ENCODE data around the gene PEX16. TPM values are rescaled to one million over a fixed set of nuclear protein-coding genes. Genes with fewer than 3 reads are reported as not detected.

The PEX16 gene
- total and polyA plus RNA-seq, 2 of the 13 experiments (the other 11 are each of a cell fraction or from before 2014, with no cell fraction given), result 12.5 to 21.8 TPM

DNA sequence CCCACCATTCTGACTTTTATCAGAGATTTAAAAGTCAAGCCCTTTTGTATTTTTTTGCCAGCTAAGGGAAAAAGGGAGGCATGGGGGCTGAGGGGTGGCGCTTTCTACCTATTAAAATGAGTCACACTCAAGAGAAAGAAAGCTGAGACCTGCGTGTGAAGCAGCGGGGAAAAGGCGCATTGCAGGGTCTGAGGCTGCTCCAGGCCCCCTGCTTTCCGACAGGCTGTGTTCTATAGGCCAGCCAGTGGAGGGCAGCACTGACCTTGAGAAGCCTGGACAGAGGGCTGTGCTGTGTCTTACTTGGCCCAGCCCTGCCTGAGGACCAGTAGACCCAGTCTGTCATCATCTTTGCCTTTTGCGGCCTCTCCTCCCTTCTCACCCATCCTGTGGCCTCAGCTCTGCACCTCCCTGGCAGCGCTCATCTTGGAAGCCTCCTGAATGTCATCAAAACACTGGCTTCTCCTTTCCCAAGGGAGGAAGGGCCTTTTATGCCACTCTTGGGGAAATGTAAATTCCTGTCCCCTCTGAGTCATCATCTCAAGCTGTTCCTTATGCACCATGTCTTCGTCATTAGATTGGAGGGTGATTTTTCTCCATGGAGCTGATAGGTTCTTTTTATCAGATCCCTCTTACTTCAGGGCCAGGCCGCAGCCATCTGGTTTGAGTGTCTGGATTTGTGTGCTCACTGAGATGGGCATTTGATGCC lies 44.9 kb downstream of the PEX16 start (continued):
- TF ChIP-seq, protein P1, sequence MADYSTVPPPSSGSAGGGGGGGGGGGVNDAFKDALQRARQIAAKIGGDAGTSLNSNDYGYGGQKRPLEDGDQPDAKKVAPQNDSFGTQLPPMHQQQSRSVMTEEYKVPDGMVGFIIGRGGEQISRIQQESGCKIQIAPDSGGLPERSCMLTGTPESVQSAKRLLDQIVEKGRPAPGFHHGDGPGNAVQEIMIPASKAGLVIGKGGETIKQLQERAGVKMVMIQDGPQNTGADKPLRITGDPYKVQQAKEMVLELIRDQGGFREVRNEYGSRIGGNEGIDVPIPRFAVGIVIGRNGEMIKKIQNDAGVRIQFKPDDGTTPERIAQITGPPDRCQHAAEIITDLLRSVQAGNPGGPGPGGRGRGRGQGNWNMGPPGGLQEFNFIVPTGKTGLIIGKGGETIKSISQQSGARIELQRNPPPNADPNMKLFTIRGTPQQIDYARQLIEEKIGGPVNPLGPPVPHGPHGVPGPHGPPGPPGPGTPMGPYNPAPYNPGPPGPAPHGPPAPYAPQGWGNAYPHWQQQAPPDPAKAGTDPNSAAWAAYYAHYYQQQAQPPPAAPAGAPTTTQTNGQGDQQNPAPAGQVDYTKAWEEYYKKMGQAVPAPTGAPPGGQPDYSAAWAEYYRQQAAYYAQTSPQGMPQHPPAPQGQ (CRISPR knock-in tag; IDR thresholded peaks at IDR 0.05; ENCODE audit: borderline replicate concordance), result no peak
- TF ChIP-seq CENPX (CRISPR knock-in tag; IDR thresholded peaks at IDR 0.05), result no peak
- no peak for TF ChIP-seq POGZ (CRISPR knock-in tag; IDR thresholded peaks at IDR 0.05)
- TF ChIP-seq, protein P2, sequence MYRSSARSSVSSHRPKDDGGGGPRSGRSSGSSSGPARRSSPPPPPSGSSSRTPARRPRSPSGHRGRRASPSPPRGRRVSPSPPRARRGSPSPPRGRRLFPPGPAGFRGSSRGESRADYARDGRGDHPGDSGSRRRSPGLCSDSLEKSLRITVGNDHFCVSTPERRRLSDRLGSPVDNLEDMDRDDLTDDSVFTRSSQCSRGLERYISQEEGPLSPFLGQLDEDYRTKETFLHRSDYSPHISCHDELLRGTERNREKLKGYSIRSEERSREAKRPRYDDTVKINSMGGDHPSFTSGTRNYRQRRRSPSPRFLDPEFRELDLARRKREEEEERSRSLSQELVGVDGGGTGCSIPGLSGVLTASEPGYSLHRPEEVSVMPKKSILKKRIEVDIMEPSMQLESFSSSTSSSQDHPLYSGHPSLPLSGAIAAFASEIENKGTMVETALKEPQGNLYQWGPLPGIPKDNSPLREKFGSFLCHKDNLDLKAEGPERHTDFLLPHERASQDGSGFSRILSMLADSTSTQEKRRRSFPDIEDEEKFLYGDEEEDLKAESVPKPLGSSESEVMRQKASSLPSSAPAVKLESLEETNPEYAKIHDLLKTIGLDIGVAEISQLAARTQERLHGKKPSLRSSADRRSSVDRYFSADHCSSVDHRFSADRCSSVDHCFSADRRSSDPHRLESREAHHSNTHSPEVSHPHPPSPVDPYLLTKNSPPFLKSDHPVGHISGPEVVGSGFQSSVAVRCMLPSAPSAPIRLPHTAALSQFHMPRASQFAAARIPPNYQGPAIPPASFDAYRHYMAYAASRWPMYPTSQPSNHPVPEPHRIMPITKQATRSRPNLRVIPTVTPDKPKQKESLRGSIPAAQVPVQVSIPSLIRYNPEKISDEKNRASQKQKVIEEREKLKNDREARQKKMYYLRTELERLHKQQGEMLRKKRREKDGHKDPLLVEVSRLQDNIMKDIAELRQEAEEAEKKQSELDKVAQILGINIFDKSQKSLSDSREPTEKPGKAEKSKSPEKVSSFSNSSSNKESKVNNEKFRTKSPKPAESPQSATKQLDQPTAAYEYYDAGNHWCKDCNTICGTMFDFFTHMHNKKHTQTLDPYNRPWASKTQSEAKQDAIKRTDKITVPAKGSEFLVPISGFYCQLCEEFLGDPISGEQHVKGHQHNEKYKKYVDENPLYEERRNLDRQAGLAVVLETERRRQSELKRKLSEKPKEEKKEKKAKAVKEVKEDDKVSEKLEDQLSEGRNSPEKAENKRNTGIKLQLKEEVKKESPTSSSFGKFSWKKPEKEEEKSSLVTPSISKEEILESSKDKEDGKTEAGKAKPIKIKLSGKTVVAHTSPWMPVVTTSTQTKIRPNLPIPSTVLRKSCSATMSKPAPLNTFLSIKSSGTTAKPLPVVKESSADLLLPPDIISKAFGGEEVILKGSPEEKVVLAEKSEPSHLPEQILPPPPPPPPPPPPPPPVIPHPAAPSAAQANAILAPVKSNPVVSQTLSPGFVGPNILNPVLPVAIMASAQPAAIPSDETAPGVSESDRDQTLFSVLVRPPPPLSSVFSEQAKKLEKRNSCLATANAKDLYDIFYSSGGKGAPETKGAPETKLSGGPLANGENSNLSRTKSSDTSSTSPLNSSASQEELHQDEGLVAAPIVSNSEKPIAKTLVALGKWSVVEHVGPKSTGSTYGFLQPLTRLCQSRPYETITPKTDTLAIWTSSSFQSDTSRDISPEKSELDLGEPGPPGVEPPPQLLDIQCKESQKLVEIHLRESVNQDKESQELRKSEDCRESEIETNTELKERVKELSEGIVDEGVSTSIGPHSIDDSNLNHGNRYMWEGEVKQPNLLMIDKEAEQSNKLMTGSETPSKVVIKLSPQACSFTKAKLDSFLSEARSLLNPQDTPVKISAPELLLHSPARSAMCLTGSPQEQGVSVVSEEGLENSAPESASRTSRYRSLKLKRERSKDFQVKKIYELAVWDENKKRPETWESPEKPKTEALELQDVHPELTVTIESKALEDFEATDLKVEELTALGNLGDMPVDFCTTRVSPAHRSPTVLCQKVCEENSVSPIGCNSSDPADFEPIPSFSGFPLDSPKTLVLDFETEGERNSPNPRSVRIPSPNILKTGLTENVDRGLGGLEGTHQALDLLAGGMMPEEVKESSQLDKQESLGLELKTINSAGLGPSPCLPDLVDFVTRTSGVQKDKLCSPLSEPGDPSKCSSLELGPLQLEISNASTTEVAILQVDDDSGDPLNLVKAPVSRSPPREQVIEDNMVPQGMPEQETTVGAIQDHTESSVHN (CRISPR knock-in tag; IDR thresholded peaks at IDR 0.05), result no peak
- TF ChIP-seq, protein P3, sequence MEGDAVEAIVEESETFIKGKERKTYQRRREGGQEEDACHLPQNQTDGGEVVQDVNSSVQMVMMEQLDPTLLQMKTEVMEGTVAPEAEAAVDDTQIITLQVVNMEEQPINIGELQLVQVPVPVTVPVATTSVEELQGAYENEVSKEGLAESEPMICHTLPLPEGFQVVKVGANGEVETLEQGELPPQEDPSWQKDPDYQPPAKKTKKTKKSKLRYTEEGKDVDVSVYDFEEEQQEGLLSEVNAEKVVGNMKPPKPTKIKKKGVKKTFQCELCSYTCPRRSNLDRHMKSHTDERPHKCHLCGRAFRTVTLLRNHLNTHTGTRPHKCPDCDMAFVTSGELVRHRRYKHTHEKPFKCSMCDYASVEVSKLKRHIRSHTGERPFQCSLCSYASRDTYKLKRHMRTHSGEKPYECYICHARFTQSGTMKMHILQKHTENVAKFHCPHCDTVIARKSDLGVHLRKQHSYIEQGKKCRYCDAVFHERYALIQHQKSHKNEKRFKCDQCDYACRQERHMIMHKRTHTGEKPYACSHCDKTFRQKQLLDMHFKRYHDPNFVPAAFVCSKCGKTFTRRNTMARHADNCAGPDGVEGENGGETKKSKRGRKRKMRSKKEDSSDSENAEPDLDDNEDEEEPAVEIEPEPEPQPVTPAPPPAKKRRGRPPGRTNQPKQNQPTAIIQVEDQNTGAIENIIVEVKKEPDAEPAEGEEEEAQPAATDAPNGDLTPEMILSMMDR (CRISPR knock-in tag; IDR thresholded peaks at IDR 0.05), result peak; percentile 83
- no peak for TF ChIP-seq ZMYM2 (CRISPR knock-in tag; IDR thresholded peaks at IDR 0.05)
- TF ChIP-seq WIZ (CRISPR knock-in tag; IDR thresholded peaks at IDR 0.05), result no peak
- TF ChIP-seq PHF8 (CRISPR knock-in tag; IDR thresholded peaks at IDR 0.05), result no peak
